NCI-H146 treated with DMSO at 0.1 percent for 48 hours (cell line): ENCODE measurements around the gene CSRP1.

ENCODE experiments used
- DNase-seq: peaks from one replicate; lab custom pipeline; 2025; ENCODE audit not compliant: unreplicated experiment; lab: John Stamatoyannopoulos, UW

Gene CSRP1

GRCh38 chr1:201456499-201457309 lies 50.2 kb downstream of the CSRP1 start:
- no peak for DNase-seq

DNA sequence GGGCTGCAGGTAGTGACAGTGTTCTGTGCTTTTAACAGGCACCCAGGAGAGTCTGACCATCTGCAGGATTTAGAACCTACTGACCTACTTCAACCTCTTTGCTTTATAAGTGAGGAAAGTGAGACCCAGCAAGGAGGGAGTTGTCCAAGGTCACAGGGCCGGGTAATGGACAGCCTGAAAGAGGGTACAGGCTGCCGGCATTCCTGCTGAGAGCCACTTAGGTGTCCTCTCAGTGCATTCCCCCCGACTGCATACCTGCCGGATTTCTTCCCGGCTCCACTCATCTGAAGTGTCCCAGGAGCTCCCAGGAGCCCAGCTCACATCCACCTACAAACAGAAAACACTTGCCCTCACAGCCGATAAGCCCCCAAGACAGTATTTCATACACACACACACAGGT lies 51.8 kb downstream of the CSRP1 start:
- DNase-seq: no peak

DNA sequence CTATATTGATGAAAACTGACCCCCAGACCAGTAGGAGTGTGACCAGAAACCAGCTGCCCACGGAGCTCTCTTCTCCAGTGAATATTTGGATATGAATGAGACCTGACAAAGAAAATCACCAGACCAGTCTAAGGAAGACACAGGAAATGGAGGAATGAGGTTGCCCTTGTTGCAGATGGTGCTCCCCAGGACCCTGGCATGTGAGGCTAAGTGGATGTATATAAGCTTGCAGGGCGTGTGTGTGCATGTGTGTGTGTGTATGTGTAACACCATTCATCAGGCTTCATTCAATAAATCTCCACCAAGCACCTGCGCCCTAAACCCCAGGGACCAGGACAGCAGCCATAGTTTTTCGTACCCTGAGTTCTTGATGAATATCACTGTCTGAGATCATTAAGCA lies 52.3 kb downstream of the CSRP1 start:
- DNase-seq: no peak

DNA sequence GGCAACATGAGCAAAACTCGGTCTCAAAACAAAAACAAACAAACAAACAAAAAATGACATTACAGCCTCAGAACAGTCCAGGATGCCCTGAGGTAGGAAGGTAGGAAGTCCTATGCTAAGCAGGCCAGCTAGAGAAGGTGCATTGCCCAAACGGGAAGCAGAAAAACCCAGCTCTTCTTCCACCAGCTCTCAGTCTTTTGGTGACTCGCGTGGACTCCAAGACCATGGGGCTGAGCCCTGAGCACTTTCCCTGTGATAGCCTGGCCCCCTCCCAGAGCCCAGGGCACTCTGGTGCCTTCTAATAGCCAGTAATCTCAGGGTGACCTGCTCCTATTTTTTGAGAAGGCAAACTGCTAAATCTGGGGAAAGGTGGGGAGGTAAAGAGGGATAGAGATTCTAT lies 54.1 kb downstream of the CSRP1 start:
- no peak for DNase-seq

GRCh38 chr1:201450721-201451291 lies 56.1 kb downstream of the CSRP1 start:
- no peak for DNase-seq

GRCh38 chr1:201448990-201449389 lies 57.9 kb downstream of the CSRP1 start:
- no peak for DNase-seq

DNA sequence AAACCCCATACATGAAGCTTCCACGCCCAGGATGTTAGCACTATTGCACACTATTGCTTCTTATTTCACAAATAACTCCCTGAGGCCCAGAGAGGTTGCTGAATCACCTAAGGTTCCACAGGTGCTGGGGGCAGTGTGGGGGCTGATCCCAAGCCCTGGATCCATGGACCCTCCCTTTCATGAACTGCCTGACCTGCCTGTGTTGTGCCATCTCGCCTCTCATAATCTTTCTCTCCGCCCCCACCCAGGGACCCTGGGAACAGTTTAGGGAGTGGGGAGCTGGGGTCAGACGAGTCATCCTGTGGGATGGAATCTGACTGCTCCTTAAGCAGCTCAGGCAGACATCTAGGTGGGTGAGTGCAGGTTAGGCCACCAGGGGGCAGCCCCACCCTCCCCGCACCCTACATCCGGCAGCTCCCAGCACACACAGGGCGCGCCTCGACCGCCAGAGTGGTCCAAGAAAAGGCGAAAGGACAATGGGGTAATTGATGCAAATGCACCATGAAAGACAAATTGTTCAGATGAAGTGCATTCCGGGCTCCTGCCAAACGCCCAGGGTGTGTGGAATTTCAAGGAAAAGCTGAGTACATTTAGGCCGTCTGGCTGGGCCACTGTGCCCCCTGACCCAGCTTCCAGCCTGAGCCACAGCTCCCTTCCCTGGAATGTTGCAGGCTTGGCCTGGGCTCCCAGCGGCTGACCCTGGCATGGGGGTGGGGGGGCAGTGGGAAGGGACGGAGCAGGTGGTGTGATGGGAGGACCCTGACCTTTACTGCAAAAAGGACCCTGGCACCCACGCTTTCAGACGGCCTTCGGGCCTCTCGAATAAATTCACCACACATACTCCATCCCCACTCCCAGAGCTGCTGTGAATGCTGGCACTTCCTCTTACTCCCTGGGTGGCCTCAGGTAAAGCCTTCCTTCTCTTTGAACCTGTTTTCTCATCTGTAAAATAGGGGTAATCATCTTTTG lies 58.7 kb downstream of the CSRP1 start:
- peak; percentile 22 for DNase-seq

- DNase-seq: no peak
Measured at GRCh38 chr1:201445310-201445709, 61.6 kb downstream of the CSRP1 start.

DNA sequence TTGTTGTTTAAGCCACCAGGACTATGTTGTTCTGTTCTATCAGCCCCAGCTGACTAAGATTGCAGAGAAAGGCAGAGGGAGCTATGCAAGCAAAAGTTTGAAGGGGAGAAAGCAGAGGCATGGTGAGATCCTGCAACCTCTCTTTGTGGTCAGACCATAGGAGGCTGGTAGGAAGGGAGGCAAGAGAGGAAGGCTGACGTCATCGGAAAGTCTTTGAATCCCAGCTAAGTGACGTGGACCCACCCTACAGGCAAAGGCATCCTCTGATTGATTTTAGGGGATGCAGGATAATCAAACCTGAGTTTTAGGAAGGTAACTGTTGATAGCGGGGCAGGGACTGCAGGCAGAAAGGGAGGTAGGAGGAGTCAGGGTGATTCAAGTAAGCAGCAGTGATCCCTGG lies 62.1 kb downstream of the CSRP1 start:
- no peak for DNase-seq

DNA sequence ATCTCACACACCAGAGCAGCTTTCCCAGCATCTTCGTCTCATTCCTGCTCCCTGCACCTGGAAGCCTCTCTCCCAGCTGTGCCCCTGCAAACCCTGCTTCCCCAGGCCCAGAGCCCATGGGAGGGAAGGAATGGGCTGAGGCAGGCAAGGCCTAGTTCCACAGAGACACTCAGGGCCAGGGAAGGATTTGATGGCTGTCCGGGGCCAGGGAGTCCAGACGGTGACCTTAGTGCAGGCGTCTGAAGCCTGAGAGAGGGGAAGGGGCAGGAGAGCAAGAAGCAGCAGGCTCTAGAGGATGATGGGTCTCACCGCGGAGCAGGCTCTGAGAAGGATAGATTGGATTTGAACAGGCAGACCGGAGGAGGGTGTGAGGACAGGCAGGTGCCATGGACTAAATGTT lies 63.2 kb downstream of the CSRP1 start:
- DNase-seq: no peak

GRCh38 chr1:201436969-201437368 lies 70.0 kb downstream of the CSRP1 start:
- no peak for DNase-seq

DNA sequence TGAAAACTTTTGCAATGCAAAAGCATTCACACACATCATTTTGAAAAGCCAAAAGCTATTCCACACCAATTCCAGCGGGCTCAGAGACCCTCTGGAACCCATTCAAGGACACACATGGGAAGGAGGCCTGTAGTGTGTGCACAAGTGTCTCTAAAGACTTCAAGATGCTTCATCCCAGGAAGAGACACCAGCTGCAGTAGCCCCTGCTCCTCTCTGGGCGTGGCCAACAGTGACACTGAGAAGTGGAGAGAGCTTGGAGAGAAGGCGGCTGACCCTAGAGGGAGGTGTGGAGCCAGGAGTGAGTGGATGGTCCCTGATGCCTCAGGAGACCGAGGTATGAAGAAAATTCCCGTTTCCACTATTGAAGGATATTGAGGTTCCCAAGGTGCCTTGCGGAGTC lies 70.5 kb downstream of the CSRP1 start:
- DNase-seq: peak; percentile 31

- DNase-seq: no peak
Measured at GRCh38 chr1:201434266-201434665, 72.7 kb downstream of the CSRP1 start.

- no peak for DNase-seq
Measured at GRCh38 chr1:201433609-201434008, 73.3 kb downstream of the CSRP1 start.
